Brain microvascular endothelial cell (primary cell): ENCODE measurements around the gene DPP10.
"Not testable (repeated sequence)": the region's sequence is repeated elsewhere in the genome, so short reads cannot be mapped to it uniquely, and the experiment has no call there.

Experiments used
- DNase-seq: peaks from one replicate; pipeline ENCODE4 v3.0.0-alpha.2; 2020
- H3K27ac ChIP-seq: fragments of 250-450 bp; sonication (Bioruptor Pico); 2 replicates; pipeline ENCODE4 v1.5.1; 2020; ENCODE audit warnings: mild to moderate bottlenecking, moderate library complexity
- H3K27me3 ChIP-seq: fragments of 250-450 bp; sonication (Bioruptor Pico); replicated peaks from 2 replicates; pipeline ENCODE4 v1.5.1; 2020; ENCODE audit warnings: mild to moderate bottlenecking
- H3K36me3 ChIP-seq: fragments of 250-450 bp; sonication (Bioruptor Pico); replicated peaks from 2 replicates; pipeline ENCODE4 v1.5.1; 2020; ENCODE audit warnings: mild to moderate bottlenecking
- H3K4me3 ChIP-seq: 2 replicates; pipeline ENCODE4 v1.5.1; 2011; ENCODE audit warnings: low read depth, mild to moderate bottlenecking, control low read depth, low read length, moderate library complexity
- in situ Hi-C: cut with HindIII; loops from 2 replicates; pipeline ENCODE4 v1.10.0; 2017; ENCODE audit warnings: low sequenced_read_pairs, low pct_ligation_motif_present
- TF ChIP-seq, protein P1 (sequence below): IDR thresholded peaks from 2 replicates; pipeline ENCODE4 v1.5.1; 2011; ENCODE audit warnings: low read depth, mild to moderate bottlenecking, moderate library complexity, low read length, control low read depth, inconsistent platforms; ENCODE audit errors: missing control alignments

DPP10 gene

DNA sequence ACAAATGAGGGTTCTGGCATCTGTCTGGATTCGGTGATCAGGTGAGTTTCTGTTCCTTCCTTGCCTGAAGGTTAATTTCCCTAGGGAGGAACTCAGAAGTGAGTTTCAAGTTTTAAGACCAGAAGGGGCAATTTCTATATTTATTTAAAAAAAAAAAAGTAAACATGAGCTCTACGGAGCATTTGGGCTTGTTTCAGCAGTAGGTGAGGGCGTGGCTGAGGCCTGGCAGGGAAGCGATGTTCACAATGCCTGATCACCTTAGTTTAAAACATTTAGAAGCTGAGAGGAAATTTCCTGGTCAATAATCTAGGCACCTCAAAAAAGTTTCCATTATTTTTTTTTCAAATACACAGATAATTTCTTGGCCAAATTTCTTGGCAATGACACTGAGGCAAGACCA is 629.1 kb downstream of the DPP10 start:
- Histone ChIP-seq H3K27ac (no peak overlapping the region), H3K36me3 (no peaks in the 10 kb centered on the region), H3K4me3 (no peak overlapping the region), H3K27me3 (no peaks in the 10 kb centered on the region)
- in situ Hi-C loops = no loop called here
- no peak for DNase-seq
- TF ChIP-seq, protein P1, sequence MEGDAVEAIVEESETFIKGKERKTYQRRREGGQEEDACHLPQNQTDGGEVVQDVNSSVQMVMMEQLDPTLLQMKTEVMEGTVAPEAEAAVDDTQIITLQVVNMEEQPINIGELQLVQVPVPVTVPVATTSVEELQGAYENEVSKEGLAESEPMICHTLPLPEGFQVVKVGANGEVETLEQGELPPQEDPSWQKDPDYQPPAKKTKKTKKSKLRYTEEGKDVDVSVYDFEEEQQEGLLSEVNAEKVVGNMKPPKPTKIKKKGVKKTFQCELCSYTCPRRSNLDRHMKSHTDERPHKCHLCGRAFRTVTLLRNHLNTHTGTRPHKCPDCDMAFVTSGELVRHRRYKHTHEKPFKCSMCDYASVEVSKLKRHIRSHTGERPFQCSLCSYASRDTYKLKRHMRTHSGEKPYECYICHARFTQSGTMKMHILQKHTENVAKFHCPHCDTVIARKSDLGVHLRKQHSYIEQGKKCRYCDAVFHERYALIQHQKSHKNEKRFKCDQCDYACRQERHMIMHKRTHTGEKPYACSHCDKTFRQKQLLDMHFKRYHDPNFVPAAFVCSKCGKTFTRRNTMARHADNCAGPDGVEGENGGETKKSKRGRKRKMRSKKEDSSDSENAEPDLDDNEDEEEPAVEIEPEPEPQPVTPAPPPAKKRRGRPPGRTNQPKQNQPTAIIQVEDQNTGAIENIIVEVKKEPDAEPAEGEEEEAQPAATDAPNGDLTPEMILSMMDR = no peak

DNA sequence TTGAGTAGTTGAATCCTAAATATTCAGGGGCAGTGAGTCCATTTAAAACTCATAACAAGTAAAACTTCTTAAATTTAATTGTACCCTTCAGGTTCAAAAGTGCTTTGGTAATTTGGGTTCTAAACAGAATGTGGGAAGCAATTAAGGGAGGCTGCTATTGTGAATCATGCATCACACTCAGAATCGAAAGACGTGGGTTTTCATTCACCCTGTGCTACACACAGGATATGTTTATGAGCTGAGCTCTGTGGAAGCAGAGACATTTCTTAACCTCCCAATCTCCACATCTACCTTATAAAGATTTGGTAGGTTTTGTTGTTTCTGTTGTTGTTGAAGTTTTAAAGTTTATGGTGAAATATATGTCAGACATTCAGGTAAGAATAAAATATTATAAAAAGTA is 633.4 kb downstream of the DPP10 start:
- Histone ChIP-seq H3K27me3 (no peaks in the 10 kb centered on the region), H3K36me3 (no peaks in the 10 kb centered on the region), H3K4me3 (no peak overlapping the region), H3K27ac (no peak overlapping the region)
- in situ Hi-C loops = no loop called here
- no peak for DNase-seq
- TF ChIP-seq, protein P1 = no peak

DNA sequence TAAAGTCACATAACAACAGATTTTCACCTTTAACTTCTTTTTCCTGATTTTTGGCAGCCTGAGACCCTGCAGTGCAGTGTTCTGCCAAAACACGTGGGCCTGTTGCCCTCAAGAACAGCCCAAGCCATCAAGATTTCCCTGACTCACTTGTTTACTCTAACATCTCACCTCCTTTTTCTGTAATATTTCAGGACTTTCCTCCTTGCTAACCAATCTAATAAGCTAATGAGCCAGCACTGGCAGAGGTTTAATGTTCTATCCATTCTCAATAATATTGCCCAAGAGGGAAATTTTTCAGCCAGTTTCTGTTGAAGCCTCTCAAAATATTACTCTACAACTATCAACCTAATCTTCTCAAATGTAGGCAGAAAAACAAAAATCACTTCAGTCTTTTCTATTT is 635.2 kb downstream of the DPP10 start:
- H3K36me3 ChIP-seq = no peaks in the 10 kb centered on the region
- no peak overlapping the region for H3K27ac ChIP-seq
- TF ChIP-seq, protein P1 = no peak
- in situ Hi-C loops = no loop called here
- H3K4me3 ChIP-seq = no peak overlapping the region
- DNase-seq = no peak
- H3K27me3 ChIP-seq = no peaks in the 10 kb centered on the region

DNA sequence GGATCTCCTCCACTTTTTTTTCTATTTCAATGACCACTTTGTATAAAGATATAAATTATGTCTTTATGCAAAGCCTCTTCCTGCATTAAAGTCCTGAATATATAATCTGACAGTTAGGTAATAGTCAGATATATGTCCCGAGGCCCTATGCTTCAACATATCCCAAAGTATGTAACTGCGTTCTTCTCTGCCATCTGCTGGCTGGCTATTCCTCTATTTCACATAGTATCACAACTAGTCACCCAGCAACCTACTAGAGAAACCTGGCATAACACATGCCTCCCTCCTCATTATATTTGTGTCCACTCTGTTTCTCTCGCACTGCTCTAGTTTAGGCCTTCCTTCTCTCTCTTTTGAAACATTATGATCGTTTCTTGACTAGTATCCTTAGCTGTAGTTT is 640.8 kb downstream of the DPP10 start:
- Histone ChIP-seq H3K27me3 (no peaks in the 10 kb centered on the region), H3K27ac (no peak overlapping the region), H3K4me3 (no peak overlapping the region), H3K36me3 (no peaks in the 10 kb centered on the region)
- TF ChIP-seq, protein P1 = no peak
- in situ Hi-C loops = no loop called here
- no peak for DNase-seq

DNA sequence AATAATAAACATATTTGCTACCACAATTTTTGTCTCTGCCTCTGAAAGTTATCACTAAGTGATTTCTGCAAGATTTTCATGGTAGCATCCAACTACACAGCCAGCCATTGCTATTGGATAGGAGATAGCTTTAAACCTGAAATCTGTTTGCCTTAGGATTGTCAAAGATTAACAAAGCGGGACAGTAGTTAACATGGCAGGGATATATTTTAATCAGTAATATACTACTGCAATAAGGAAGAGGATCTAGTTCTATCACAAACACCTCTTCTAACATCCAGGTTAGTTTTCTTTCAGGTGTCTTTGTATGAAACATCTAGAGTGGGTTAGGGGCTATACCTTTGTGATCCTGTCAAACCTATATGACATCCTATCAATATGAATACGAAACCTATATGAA is 641.3 kb downstream of the DPP10 start:
- Histone ChIP-seq H3K27me3 (no peaks in the 10 kb centered on the region), H3K4me3 (no peak overlapping the region), H3K36me3 (no peaks in the 10 kb centered on the region), H3K27ac (no peak overlapping the region)
- DNase-seq = no peak
- in situ Hi-C loops = no loop called here
- TF ChIP-seq, protein P1 = no peak

DNA sequence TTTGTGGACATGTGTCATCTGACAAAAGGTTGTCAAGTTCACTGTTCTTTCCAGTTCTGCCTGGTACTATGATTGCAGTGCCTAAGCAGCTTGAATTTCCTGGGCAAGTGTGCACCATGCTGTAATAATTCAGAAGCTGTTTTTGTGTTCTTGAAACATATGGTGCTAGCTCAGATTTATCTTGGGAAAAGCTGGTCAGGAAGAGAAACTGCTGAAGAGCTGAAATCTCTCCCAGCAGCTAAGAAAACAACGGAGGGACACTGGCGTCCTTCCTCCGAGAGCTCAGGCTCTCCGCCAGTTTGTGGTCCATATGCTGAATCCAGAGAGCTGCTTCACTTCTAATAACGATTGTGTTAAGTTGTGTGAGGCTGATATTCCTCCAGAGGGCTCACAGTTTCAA is 642.0 kb downstream of the DPP10 start:
- Histone ChIP-seq H3K27me3 (no peaks in the 10 kb centered on the region), H3K27ac (no peak overlapping the region), H3K36me3 (no peaks in the 10 kb centered on the region), H3K4me3 (no peak overlapping the region)
- TF ChIP-seq, protein P1 = no peak
- in situ Hi-C loops = no loop called here
- no peak for DNase-seq

DNA sequence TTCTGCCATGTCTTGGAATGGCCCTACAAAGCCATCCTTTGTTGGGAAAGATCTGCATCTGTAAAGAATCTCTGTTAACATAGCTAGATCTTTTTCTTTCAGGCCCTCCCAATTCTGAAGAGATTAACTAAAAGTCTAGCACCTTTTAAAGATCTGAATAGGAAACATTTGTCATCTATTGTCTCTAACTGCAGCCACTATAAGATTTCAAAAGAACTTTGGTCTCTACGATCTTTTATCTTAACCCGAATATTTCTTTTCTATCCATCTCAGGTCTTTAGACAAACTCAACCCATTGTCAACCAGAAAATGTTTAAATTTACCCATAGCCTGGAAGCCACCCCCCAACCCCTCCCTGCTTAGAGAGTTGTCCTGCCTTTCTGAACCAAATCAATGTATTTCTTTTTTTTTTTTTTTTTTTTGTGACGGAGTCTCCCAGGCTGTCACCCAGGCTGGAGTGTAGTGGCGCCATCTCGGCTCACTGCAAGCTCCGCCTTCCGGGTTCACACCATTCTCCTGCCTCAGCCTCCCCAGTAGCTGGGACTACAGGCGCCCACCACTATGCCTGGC is 643.7 kb downstream of the DPP10 start:
- in situ Hi-C loops, H3K4me3 ChIP-seq, H3K36me3 ChIP-seq, DNase-seq, H3K27me3 ChIP-seq, H3K27ac ChIP-seq: not testable (repeated sequence)
